ENCODE results near the gene SCAMP4.

The SCAMP4 gene

GRCh38 chr19:1974381-1975161 lies 69.4 kb downstream of the SCAMP4 start:
- no peaks in the 10 kb centered on the region for H3F3A ChIP-seq (ENCODE audit: insufficient read depth)
- no peaks in the 10 kb centered on the region for H3K27me3 ChIP-seq (ENCODE audit: low read length)
- H3K79me2 ChIP-seq (ENCODE audit: insufficient read depth, low read length), result 0 out of 2 replicates have a peak, but pooled peaks cover 3% of the 10 kb centered on the region
- H3K9me3 ChIP-seq (ENCODE audit: insufficient read depth, low read length), result no peaks in the 10 kb centered on the region
- H2AFZ ChIP-seq (ENCODE audit: low read depth, low read length, severe bottlenecking), result no peak overlapping the region
- H3K27ac ChIP-seq (ENCODE audit: low read depth, low read length), result no peak overlapping the region
- H4K20me1 ChIP-seq (ENCODE audit: low read depth, low read length), result no peaks in the 10 kb centered on the region
- TF ChIP-seq EZH2phosphoT487 (conservative IDR thresholded peaks at IDR 0.05; ENCODE audit: low read length) (no peak), CTCF (IDR thresholded peaks at IDR 0.05; ENCODE audit: insufficient read depth, low read length, poor library complexity, severe bottlenecking) (no peak)
- no peak overlapping the region for H3K4me2 ChIP-seq (ENCODE audit: low read depth, low read length, poor library complexity, severe bottlenecking)
- H3K36me3 ChIP-seq (ENCODE audit: low read length), result no peaks in the 10 kb centered on the region
- H3K4me3 ChIP-seq (ENCODE audit: insufficient read depth, low read length, poor library complexity, severe bottlenecking), result no peak overlapping the region
- H3K9ac ChIP-seq (ENCODE audit: low read length), result no peak overlapping the region
- no peaks in the 10 kb centered on the region for H3K9me2 ChIP-seq (replicated peaks; ENCODE audit: insufficient read depth, low read length)

GRCh38 chr19:1975162-1975480 lies 69.9 kb downstream of the SCAMP4 start:
- no peak overlapping the region for H2AFZ ChIP-seq (ENCODE audit: low read depth, low read length, severe bottlenecking)
- no peak overlapping the region for H3K4me2 ChIP-seq (ENCODE audit: low read depth, low read length, poor library complexity, severe bottlenecking)
- no peaks in the 10 kb centered on the region for H3K9me3 ChIP-seq (ENCODE audit: insufficient read depth, low read length)
- 0 out of 2 replicates have a peak, but pooled peaks cover 3% of the 10 kb centered on the region for H3K79me2 ChIP-seq (ENCODE audit: insufficient read depth, low read length)
- no peaks in the 10 kb centered on the region for H3K36me3 ChIP-seq (ENCODE audit: low read length)
- no peaks in the 10 kb centered on the region for H3K9me2 ChIP-seq (replicated peaks; ENCODE audit: insufficient read depth, low read length)
- no peak overlapping the region for H3K27ac ChIP-seq (ENCODE audit: low read depth, low read length)
- H3K27me3 ChIP-seq (ENCODE audit: low read length), result no peaks in the 10 kb centered on the region
- no peak overlapping the region for H3K9ac ChIP-seq (ENCODE audit: low read length)
- no peaks in the 10 kb centered on the region for H3F3A ChIP-seq (ENCODE audit: insufficient read depth)
- H4K20me1 ChIP-seq (ENCODE audit: low read depth, low read length), result no peaks in the 10 kb centered on the region
- H3K4me3 ChIP-seq (ENCODE audit: insufficient read depth, low read length, poor library complexity, severe bottlenecking), result no peak overlapping the region
- TF ChIP-seq CTCF (IDR thresholded peaks at IDR 0.05; ENCODE audit: insufficient read depth, low read length, poor library complexity, severe bottlenecking), result no peak
- TF ChIP-seq EZH2phosphoT487 (conservative IDR thresholded peaks at IDR 0.05; ENCODE audit: low read length), result no peak

Measured in SU-DHL-6 (cell line).